Measurements from ENCODE around the gene ZFR. TPM values are rescaled to one million over a fixed set of nuclear protein-coding genes. Genes with fewer than 3 reads are reported as not detected.
"Not testable (repeated sequence)": the region's sequence is repeated elsewhere in the genome, so short reads cannot be mapped to it uniquely, and the experiment has no call there.

ZFR gene
- polyA plus RNA-seq, 1 of the 3 experiments (the other 2 are of a cell fraction), result 24.6 TPM

- TF ChIP-seq PBX3 (IDR thresholded peaks at IDR 0.05) (no peak), RFX5 (IDR thresholded peaks at IDR 0.05; ENCODE audit: low read length) (no peak), GABPA (IDR thresholded peaks at IDR 0.05; ENCODE audit: low read depth) (no peak)
Measured at GRCh38 chr5:32453916-32454315, 9.4 kb upstream of the ZFR start (continued).

GRCh38 chr5:32452316-32452715 is 7.8 kb upstream of the ZFR start:
- H3K79me2 ChIP-seq (ENCODE audit: insufficient read depth); H3F3A ChIP-seq (replicated peaks; ENCODE audit: insufficient read depth); H3K9me3 ChIP-seq; H3K9ac ChIP-seq; H3K9me2 ChIP-seq; H4K20me1 ChIP-seq (ENCODE audit: insufficient read depth); H3K36me3 ChIP-seq (replicated peaks in 1 of 2; ENCODE audit: control insufficient read depth in 1 of 2, insufficient read depth in 2 of 2, low read length in 1 of 2); H3K4me1 ChIP-seq (ENCODE audit: control insufficient read depth in 1 of 2, insufficient read depth in 2 of 2, low read depth in 1 of 2, low read length in 1 of 2); POLR2A ChIA-PET; DNase-seq; H3K27ac ChIP-seq (ENCODE audit: low read depth in 2 of 2, low read length in 1 of 2); H3K4me3 ChIP-seq (ENCODE audit: low read depth in 2 of 2, low read length in 1 of 2); H2AFZ ChIP-seq (ENCODE audit: low read depth); H3K4me2 ChIP-seq; H3K27me3 ChIP-seq (ENCODE audit: insufficient read depth): not testable (repeated sequence)
- CTCF ChIA-PET, result interaction anchor here (1.0 to 1.2 kb wide), 2 partner anchors 19 to 137 kb away, joined by 3 read pairs; no protein-coding TSS in a partner anchor
- 76% methylated on average over 6 of the region's 6 CpGs for WGBS (ENCODE audit: low lambda C conversion rate)

GRCh38 chr5:32450952-32451351 is 6.4 kb upstream of the ZFR start:
- Histone ChIP-seq H3K9ac (no peak overlapping the region), H3K9me3 (no peaks in the 10 kb centered on the region), H3K36me3 (replicated peaks in 1 of 2; ENCODE audit: control insufficient read depth in 1 of 2, insufficient read depth in 2 of 2, low read length in 1 of 2) (no peaks in the 10 kb centered on the region), H4K20me1 (ENCODE audit: insufficient read depth) (no peaks in the 10 kb centered on the region), H3K9me2 (no peaks in the 10 kb centered on the region), H3K4me2 (no peak overlapping the region), H3F3A (replicated peaks; ENCODE audit: insufficient read depth) (no peaks in the 10 kb centered on the region), H3K27ac (ENCODE audit: low read depth in 2 of 2, low read length in 1 of 2) (no peak overlapping the region), H2AFZ (ENCODE audit: low read depth) (no peak overlapping the region), H3K4me3 (ENCODE audit: low read depth in 2 of 2, low read length in 1 of 2) (no peak overlapping the region), H3K79me2 (ENCODE audit: insufficient read depth) (no peaks in the 10 kb centered on the region), H3K27me3 (ENCODE audit: insufficient read depth) (no peaks in the 10 kb centered on the region), H3K4me1 (ENCODE audit: control insufficient read depth in 1 of 2, insufficient read depth in 2 of 2, low read depth in 1 of 2, low read length in 1 of 2) (no peaks in the 10 kb centered on the region)
- TF ChIP-seq SMC3 (IDR thresholded peaks at IDR 0.05; ENCODE audit: low read depth, low read length) (no peak), FOXM1 (IDR thresholded peaks at IDR 0.05; ENCODE audit: low read depth) (no peak), CTCF (IDR thresholded peaks at IDR 0.05) (peak; percentile 35; the same call in 1 of the 2 replicates)
- CTCF ChIA-PET, result interaction anchor here (0.8 to 1.8 kb wide), 3 partner anchors 11 to 163 kb away, joined by 3 to 5 read pairs (median 4); no protein-coding TSS in a partner anchor
- WGBS (ENCODE audit: low lambda C conversion rate), result 31% methylated on average over 1 of the region's 1 CpG
- POLR2A ChIA-PET, result no interaction called here
- DNase-seq, result no peak

GRCh38 chr5:32449262-32449661 is 4.7 kb upstream of the ZFR start:
- Histone ChIP-seq H3K4me3 (ENCODE audit: low read depth in 2 of 2, low read length in 1 of 2) (no peak overlapping the region), H3K27me3 (ENCODE audit: insufficient read depth) (no peaks in the 10 kb centered on the region), H3K9me2 (no peaks in the 10 kb centered on the region), H3K27ac (ENCODE audit: low read depth in 2 of 2, low read length in 1 of 2) (no peak overlapping the region), H3K9ac (no peak overlapping the region), H2AFZ (ENCODE audit: low read depth) (no peak overlapping the region), H3K79me2 (ENCODE audit: insufficient read depth) (peaks cover 9% of the 10 kb centered on the region), H3K36me3 (replicated peaks in 1 of 2; ENCODE audit: control insufficient read depth in 1 of 2, insufficient read depth in 2 of 2, low read length in 1 of 2) (no peaks in the 10 kb centered on the region), H3K9me3 (no peaks in the 10 kb centered on the region), H4K20me1 (ENCODE audit: insufficient read depth) (no peaks in the 10 kb centered on the region), H3K4me2 (no peak overlapping the region), H3F3A (replicated peaks; ENCODE audit: insufficient read depth) (no peaks in the 10 kb centered on the region), H3K4me1 (ENCODE audit: control insufficient read depth in 1 of 2, insufficient read depth in 2 of 2, low read depth in 1 of 2, low read length in 1 of 2) (peaks cover 0 to 7% of the 10 kb centered on the region in 2 experiments; a peak in 1 of 4 replicates)
- ChIA-PET POLR2A (no interaction called here), CTCF (interaction anchor here (1.6 kb wide), 1 partner anchor 141 kb away, joined by 7 read pairs; no protein-coding TSS in a partner anchor)
- no peak for DNase-seq
- TF ChIP-seq TCF12 (IDR thresholded peaks at IDR 0.05) (peak; percentile 46), FOSL2 (IDR thresholded peaks at IDR 0.05; ENCODE audit: borderline replicate concordance, low read depth) (no peak), PBX3 (IDR thresholded peaks at IDR 0.05) (0 out of 2 replicates have a peak, but pooled peaks have one; percentile 3)
- 13% methylated on average over 2 of the region's 2 CpGs for WGBS (ENCODE audit: low lambda C conversion rate)
